ENCODE results near the gene LRGUK.
A peak's percentile ranks its signal among the peaks of the same experiment; 100 is the strongest.
"Not testable (repeated sequence)": the region's sequence is repeated elsewhere in the genome, so short reads cannot be mapped to it uniquely, and the experiment has no call there.

LRGUK gene

GRCh38 chr7:134126966-134127848 is at the start of gene LRGUK:
Gene LRGUK (plus strand): TSS chr7:134127340. CDS start chr7:134127368, 28 bp downstream.
- DNase-seq (ENCODE audit: low spot score): peak; percentile 91

- DNase-seq (ENCODE audit: low spot score): not testable (repeated sequence)
Measured at GRCh38 chr7:134077560-134077959, 49.6 kb upstream of the LRGUK start.

DNA sequence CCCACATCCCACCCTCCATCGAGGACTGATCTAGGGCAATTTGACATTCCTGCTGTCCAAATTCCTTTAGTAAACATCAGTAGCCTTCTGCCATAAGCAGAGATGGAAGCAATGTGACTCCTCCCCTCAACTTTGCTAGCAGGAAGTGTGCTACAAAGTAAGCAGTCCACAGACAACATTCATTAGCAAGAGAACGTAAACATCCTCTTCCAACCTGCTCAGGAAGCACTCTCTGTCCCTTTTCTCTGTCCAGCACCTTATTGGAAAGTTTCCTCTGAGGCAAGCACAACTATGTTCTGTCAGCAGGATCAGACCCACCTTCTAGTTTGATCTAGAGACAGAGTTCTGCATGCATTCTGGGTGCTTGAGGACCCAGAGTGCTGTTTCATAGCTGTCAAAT is 48.1 kb upstream of the LRGUK start:
- no peak for DNase-seq (ENCODE audit: low spot score)

DNA sequence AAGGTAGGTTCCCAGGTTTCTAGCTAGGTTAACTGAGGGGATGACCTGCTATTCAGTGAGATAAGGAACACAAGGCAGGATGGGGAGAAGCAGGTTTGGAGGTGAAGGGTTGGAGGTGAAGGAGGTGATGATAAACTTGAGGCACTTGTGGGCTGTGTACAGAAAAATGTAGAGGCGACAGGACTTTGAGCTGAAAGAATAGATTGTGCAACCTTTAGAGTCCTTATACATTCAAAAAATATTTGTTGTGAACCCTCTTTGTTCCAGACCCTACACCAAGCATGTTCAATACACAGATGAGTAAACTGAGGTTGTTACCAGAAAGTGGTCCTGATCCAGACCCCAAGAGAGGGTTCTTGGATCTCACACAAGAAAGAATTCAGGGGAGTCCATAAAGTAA is 45.4 kb upstream of the LRGUK start:
- no peak for DNase-seq (ENCODE audit: low spot score)

DNA sequence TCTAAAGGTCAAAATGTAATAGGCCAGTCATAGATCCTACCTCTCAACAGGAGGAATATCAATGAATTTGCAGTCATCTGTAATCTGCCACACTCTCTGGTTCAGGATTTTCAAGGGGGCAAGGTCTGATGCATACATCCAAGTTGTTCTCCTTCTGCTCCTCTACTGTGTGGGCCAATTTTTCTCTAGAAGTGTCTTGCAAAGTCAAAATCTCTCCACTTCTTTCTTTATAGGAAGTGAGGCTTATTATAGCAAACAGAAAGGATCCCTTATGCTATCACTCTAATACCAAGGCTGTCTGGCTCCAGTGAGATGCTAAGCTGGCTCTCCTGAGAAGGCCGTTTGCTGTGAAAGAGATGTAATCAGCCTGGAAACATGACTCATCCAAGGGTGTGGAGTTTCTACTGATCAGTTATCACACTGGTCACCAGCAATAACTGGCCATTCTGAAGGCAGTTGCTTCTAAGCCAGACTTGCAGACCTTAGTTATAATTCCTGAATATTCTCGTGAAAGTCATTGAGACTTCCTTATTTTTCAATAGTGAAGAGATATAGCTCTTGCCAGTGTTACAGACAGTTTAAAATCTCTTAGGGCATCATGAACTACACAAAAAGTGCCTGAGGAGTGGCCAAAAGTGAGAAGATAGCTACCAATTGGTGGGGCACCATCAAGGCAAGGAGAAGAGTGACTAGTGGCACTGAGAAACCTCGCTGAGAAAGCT is 43.2 kb upstream of the LRGUK start:
- no peak for DNase-seq (ENCODE audit: low spot score)

- DNase-seq (ENCODE audit: low spot score): no peak
Measured at GRCh38 chr7:134084488-134085144, 42.5 kb upstream of the LRGUK start.

GRCh38 chr7:134085311-134085710 is 41.8 kb upstream of the LRGUK start:
- no peak for DNase-seq (ENCODE audit: low spot score)

- DNase-seq (ENCODE audit: low spot score): no peak
Measured at GRCh38 chr7:134086998-134087735, 40.0 kb upstream of the LRGUK start.

DNA sequence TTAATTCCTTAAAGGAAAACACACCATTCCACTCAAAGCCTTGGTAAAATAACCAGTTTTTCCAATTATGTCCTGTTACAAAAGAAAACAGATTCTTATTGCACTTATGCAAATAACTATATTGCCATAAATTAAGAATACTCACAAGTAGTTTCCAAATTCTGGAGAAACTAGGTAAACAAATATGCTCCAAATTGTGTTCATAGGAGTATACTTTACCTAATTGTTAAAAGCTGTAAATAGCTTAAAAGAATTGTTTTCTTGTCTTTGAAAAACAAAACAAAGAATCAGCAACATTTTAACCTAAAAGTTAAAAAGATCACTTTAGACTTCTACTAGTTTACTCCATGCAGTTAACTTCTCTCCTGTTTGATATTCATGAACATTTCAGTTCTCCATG is 38.9 kb upstream of the LRGUK start:
- DNase-seq (ENCODE audit: low spot score): no peak

GRCh38 chr7:134089446-134089845 is 37.7 kb upstream of the LRGUK start:
- DNase-seq (ENCODE audit: low spot score): no peak

- DNase-seq (ENCODE audit: low spot score): no peak
Measured at GRCh38 chr7:134098072-134098471, 29.1 kb upstream of the LRGUK start.

DNA sequence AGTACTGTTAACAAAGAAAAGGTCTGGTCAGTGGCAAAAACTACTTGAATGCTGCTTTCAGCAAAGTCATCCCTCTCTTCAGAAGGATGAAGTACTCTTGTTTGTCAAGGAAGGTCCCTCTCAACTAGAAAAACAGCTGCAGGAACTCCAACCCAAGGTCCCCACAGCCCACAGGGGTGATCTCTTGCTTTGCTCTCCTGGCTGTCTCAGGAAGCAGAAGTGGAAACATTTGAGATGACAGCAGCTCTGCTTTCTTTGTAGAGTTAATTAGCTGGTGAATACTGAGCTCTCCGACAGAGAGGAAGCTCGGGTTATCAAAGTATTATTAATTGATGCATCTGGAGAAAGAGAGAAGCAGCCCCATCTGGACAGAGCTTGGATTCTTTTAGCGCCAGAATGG is 25.4 kb upstream of the LRGUK start:
- no peak for DNase-seq (ENCODE audit: low spot score)

- DNase-seq (ENCODE audit: low spot score): no peak
Measured at GRCh38 chr7:134104166-134104565, 23.0 kb upstream of the LRGUK start.

DNA sequence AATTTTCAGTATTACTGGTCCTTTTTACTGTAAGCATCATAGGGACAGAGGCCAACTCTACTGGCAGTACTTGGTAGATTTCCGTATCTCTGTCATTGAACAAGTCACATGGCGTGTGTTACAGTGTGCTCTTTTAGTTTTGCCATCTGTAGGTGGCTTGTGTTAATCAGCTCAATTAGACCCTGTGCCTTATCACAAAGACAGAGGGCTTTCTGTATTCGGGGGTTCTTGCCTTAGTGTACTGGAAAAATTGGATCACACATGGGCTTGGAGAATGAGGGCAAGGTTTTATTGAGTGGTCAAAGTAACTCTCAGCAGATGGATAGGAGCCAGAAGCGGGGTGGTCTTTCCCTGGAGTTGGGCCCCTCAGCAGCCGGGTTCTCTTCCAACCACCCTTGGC is 21.3 kb upstream of the LRGUK start:
- DNase-seq (ENCODE audit: low spot score): no peak

DNA sequence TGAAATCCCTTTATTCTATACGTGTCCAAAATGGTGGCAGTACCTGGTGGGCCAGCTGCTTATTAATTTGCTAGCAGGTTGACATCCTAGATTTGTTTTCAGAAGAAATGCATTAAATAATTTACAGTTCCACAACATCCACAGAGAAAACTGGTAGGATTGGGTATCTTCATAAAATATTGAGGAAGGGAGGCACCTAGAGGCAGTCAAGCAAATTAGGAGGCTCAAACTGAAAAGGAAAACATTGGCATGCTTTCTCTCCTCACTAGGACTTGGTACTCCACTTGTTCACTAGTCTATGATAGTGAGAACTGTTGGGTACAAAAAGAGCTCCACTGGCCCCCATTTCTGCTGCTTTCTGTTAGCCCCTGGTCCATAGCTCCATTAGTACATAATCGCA is 18.3 kb upstream of the LRGUK start:
- no peak for DNase-seq (ENCODE audit: low spot score)

DNA sequence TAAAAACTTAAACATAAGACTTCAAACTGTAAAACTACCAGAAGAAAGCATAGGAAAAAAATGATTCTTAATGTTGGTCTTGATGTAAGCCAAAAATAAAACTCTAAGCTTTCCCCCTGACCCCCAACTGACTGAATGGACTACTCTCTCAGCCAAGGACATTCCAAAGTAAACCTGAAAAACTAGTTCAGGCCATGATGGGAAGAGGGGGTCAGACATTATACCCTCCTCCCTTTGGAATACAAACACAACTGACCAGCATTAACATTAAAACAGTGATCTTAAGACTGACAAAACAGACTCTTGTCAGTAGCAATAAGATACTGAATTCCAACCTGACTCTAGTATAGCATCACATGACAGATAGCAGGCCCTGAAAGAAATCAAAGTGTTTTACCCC is 13.5 kb upstream of the LRGUK start:
- DNase-seq (ENCODE audit: low spot score): no peak

- no peak for DNase-seq (ENCODE audit: low spot score)
Measured at GRCh38 chr7:134114992-134115391, 12.1 kb upstream of the LRGUK start.

- DNase-seq (ENCODE audit: low spot score): no peak
Measured at GRCh38 chr7:134120405-134120804, 6.7 kb upstream of the LRGUK start.

DNA sequence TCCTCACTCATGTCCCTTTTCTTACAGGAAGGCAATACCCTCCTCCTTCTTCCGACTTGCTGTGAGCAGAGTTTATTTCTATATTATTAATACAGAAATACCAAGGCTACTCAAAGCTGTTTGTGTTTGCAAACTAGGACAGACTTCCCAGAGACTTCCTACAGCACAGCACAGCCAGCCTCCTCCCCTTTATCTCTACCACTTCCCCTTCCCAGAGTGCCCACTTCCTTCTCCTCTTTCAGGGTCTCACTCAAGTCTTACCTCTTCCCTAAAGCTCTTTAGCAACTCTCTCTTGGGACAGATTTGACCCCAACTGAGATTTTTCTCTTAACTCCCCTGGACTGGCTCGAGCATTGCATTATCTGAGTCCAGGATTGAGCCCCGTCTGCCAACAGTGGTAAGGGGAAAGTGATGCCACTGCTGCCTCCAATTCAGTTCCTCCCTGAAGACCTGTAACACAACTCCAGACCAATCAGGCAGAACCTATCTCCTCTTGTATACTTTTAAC is 5.5 kb upstream of the LRGUK start:
- no peak for DNase-seq (ENCODE audit: low spot score)

- DNase-seq (ENCODE audit: low spot score): no peak
Measured at GRCh38 chr7:134122980-134123379, 4.2 kb upstream of the LRGUK start.

DNA sequence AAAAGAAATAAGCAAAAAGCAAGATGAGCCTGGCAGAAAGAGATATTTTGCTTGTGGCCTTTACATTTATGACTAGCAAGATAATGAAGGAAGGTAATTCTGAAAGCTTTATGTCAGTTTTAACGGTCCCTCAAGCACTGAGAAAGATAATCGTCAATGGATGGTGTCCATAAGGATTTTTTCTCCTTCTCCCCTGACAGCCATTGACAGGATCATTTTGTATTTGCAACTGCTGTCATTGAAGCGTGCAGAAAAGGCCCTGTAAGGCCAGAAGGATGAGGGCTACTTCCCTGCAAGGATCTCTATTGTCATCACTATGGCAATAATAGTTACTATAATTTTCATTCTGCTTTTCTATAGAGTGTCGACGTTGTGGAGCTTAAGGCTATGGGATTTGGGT is 994 bp upstream of the LRGUK start:
- DNase-seq (ENCODE audit: low spot score): no peak

GRCh38 chr7:134126596-134126965 is 559 bp upstream of the LRGUK start:
- DNase-seq (ENCODE audit: low spot score): no peak
